HG02943 (cell line): ENCODE data around the gene NDUFAF2.
A peak's percentile ranks its signal among the peaks of the same experiment; 100 is the strongest.

Source experiments
- ATAC-seq: cut with Tn5 transposase; IDR thresholded peaks from one replicate; pipeline ENCODE4 v1.9.1; 2021; ENCODE audit warnings: mild to moderate bottlenecking, low read depth, moderate library complexity; ENCODE audit not compliant: unreplicated experiment

NDUFAF2 gene

DNA sequence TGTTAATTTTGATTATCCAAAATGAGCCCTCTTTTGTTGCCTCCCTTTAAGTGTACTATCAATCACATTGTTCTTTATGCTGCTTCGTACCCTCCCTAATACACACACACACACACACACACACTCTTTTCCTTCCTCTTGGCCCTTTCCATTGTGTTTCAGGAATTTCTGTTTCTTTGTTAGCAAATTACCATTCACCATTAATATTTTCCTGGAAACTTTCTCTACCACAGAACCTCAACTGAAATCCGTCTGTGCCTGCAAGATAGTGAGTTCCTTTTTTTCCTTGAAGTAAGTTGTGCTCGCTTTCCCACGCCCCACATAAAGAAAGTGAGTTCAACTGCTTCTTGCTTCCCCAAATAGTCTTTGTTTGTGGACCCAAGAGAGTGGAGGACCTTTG lies 155.4 kb downstream of the NDUFAF2 start:
- no peak for ATAC-seq

DNA sequence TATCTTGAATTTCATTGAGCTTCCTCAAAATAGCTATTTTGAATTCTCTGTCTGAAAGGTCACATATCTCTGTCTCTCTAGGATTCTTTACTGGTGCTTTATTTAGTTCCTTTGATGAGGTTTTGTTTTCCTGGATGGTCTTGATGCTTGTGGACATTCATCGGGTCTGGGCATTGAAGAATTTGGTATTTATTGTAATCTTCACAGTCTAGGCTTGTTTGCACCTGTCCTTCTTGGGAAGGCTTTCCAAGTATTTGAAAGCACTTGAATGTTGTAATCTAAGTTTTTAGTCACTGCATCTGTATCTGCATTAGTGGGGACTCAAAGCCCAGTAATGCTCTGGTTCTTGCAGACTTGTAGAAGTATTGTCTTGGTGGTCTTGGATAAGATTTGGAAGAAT lies 169.4 kb downstream of the NDUFAF2 start:
- no peak for ATAC-seq

DNA sequence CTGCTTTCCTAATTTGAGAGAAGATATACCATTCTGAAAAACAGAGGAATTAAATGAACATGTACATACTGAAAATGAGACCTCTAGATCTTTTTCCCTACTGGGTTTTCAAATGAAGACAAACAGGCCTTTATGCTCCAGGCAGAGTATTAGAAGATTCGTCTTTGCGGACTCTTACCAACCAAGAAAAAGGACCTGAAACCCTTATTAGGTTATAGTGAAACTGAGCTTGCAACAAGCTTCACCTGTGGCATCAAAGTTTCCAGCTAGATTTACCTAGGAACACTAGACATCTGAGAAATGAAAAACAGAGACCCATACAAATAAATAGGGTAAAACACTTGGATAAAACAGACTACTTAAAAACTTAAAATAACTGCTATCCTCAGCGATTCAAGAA lies 171.0 kb downstream of the NDUFAF2 start:
- ATAC-seq, result no peak

DNA sequence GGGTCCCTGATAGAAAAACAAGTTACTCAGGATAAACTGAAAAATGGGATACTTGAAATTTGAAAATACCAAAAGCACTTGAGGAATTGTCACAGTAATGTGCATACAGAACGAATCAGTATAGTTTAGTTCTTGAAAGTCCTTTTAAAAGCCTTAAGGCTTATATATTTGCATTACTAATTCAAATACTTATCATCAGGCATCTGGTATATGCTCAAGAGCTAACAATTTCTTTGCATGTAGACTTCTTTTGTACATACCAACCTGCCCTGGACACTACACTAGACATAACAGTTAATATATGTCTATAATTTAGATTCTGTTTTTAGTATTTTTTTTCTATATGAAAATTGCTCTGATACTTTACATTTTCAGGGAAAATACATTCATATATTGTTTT lies 174.1 kb downstream of the NDUFAF2 start:
- no peak for ATAC-seq

DNA sequence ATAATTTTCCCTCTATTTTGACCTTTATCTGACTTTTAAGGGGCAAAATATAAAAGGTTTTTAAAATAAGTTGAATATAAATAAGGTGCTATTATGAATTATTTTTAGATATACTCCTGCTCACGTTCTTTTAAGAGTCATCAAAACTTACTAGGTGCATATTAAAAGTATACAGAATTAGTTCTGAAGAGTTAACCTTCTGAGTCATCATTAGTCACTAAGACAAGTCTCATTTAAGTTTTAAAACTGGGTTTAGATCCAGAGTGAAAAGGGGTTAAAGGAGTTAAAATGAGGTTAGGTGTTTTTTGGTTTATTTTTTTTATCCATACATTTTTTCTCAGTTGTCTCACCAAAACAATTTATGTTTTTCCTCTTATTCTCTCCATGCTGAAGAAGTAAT lies 175.5 kb downstream of the NDUFAF2 start:
- no peak for ATAC-seq

DNA sequence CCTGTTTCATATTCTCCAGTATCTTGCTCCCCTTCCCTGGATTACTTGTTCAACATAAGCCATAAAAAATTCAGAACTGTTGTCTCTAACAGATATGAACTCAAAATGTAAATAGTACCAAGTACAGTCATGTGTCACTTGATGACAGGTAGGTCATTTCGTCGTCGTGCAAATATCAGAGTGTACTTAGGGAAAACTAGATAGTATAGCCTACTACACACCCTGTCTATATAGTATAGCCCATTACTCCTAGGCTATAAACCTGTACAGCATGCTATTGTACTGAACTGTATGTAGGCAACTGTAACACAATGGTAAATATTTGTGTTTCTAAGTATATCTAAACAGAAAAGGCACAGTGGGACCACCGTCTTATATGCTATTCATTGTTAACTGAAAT lies 178.1 kb downstream of the NDUFAF2 start:
- no peak for ATAC-seq

DNA sequence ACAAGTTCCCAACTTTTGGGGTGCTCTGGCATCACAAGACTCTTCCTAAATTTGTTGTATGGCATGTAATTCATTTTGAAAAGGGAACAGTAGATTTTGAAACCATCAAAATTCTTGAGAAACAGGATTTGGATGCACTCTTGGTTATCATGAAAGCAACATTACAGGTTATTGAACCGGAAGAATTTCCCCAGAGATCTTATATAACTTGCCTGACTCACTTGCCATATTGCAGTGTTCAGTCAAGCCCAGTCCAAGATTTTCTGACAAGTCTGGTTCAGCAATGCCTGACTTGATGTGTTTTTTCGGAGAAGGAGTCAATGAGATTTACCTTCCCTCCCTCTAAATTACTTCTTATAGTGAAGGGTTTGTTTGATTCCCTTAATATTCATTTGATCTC lies 185.3 kb downstream of the NDUFAF2 start:
- no peak for ATAC-seq

DNA sequence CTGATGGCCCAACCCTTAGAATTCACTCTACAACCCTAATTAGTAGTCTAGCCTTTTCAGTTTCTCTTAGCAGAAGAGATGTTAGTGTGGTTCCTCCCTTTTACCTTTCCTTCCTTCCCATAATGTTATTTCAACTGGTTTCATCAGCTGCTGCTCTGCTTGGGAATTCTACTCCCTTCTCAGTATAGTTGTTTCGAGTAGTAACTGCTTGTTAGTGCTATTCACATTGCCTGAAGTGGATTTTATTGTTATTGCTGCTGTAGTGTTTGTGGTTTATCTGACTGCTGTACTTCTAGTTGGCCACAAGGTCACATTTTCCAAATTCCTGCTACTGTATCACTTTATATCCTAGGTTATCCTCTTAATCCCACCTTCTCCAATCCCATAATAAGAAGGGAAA lies 187.6 kb downstream of the NDUFAF2 start:
- no peak for ATAC-seq

DNA sequence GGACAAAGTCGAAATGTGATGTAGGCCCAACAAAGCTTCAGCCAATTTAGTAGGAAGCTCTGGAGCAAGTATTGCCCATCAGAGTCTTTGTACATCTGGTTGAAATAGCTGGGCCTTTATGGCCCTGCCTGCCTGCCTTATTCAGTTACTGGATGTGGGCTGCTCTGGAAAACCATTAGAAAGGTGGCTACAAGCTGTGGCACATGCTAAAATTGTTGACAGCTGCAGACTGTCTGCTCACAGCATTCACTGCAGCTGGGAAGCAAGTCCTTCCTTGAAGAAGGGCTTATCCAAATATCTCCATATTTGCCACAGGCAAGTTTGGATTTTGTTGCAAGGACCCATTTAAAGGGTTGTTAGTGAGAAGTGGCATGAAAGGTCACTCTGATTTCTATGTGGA lies 192.8 kb downstream of the NDUFAF2 start:
- ATAC-seq, result no peak

DNA sequence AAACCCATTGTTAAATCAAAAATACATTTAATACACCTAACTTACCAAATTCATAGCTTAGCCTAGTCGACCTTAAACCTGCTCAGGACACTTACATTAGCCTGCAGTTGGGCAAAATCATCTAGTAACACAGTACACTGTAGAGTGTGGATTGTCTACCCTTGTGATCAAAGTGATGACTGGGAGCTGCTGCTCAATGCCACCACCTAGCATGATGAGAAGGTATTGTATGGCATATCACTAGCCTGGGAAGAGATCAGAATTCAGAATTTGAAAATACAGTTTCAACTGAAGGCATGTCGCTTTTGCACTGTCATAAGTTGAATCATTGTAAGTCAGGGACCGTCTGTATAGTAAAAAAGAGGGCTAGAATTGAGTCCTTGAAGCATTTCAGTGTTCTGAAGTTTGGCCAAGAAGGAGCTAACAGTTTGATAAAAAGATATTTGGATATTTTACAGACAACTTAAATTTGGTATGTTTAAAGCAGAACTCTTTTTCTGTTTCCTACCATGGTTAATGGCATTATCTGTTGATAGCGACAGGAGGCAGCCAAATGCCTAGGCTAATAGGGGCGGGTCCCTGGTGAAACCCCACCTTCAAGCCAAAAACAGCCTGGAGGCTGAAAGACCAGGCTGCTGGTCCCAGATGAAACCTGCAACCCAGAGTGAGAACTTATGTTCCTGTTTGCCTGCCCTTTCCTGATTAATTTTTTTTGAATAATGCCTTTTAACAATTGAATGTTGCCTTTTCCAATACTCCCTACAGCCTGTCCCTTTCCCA lies 194.3 kb downstream of the NDUFAF2 start:
- ATAC-seq, result no peak

DNA sequence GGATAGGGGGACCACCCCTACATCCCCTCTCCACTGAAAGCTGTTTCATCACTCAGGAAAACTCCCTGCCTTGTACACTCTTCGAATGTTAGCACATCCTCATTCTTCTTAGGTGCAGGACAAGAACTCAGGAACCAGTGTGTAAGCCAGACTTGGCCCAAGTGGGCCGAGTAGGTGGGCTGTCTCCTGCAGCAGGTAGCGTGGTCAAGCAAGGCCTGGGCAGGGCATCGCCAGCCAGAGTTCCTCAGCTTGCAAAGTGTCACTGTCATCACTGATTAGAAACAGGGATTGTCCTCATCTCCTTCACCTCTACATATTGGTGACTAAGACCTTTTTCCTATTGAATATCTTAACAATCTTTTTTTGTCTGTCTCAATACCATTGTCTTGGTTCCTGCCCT lies 194.9 kb downstream of the NDUFAF2 start:
- no peak for ATAC-seq

DNA sequence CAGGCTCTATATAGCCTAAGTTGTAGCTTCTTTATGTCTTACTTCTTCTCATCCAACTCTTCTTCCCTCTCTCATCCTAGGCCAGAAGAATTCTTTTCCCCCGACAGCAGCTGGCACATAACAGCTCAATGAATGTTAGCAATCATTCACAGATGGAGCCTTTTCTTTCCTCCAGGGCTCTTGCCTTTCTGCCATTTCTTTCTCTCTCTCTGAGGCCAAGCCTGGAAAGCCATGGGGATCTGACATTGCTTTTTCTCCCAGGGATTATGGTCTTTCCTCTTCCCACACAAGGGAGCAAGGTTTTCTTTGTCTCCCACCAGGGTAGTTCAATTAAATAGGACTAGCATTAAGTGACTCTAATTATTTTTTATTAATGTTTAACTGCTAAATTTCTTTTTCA lies 196.8 kb downstream of the NDUFAF2 start:
- no peak for ATAC-seq

DNA sequence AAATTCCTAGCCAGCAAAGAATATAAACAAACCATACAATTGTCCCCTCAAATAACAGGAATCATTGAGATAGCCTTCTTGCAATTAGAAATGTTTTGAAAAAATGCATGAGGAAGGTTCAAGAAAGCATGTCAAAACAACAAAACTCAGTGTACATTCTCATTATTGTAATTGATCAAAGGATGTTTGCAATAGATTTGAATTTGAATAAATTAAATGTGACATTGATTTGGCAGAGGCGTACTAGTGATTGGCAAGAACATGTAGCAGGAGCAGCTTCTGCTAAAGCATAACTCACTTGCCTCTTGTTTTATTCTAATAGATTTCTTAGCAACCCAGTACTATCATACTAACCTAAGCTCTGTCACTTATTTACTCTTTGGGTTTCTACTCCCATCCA lies 197.4 kb downstream of the NDUFAF2 start:
- no peak for ATAC-seq

DNA sequence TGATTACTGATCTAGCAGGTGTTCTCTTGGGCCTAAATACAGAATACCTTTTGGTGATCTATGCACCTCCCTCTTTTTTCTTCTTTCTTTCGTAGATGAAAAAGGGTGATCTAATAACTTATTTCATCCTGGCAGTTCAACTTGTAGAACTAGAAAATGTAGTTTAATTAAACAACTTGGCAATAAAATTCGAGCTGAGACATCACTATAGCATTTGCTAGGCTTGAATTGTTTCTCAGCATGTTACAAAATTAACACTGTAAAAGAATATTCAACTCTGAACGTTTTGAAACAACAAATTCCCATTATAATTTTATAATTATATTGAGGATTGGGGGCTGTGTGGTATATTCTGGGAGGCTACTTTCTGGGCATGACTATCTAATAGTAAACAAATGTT lies 197.8 kb downstream of the NDUFAF2 start:
- ATAC-seq, result no peak

DNA sequence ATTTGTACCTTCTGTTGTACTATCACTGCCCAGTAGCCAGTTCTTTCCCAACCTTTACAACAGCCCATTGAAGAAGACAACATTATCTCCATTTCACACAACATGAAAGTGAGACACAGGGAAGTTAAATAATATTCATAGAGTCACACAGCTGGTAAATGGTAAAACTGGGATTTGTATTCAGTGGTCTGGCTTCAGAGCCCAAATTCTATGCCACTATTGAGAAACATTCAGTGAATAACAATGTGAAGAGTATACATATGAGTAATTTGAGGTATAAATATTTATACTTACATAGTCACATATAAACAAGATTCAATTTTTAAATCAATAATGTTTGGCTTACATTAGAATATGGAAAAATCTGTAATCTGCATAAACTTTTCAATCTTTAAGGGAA lies 203.5 kb downstream of the NDUFAF2 start:
- ATAC-seq, result no peak

DNA sequence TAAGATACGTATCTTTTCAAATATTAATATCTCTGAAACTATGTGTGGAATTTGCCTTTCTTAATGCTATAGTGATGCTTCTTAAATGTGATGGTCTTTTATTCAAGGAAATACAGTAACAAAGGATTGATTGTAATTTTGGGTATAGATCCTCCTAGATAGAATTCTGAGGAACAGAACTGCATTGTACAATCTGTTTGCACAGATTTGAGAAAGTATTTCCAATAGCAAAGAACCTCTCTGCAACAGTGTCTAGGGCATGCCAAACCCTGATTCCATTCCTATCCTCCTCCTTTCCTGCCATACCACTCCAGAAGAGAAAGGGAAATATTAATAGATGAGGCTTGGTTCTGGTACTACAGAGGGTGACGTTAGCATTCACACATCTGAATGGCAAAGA lies 206.9 kb downstream of the NDUFAF2 start:
- no peak for ATAC-seq

DNA sequence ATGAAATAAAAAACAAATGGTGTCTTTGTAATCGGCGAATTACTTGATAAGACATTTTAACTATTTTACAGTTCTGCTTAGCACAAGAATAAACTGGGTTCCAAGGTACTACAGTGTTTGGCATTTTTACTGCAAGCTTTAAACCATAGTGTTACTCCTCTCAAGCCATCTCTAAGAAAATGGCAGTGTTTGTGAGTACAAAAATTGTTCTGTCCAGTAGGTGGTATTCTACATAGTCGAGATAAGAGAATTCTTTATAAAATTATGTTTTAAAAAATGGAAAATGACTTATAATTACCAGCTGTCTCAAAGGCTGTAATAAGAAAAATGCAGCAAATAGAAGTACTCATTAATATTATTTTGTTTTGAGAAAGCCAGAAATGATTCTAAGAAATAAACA lies 214.1 kb downstream of the NDUFAF2 start:
- ATAC-seq, result no peak

DNA sequence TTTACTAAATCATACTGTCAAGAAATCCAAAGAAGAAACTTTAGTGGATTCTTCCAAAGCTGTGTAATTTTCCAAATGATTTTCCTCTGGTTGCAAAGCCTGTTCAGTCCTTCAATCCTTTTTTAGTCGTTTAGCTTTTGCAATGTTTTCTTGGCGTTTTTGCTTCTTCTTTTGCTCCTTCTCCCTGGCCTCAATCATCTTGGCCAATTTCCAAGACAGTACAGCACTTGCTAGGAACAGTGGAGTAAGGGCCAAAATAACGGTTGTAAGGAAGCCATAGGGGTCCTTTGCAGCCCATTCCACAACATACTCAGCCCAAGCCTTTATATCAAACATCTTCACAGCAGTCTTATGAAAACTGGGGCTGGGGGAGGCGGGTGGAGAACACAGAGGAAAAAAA lies 214.8 kb downstream of the NDUFAF2 start:
- no peak for ATAC-seq

DNA sequence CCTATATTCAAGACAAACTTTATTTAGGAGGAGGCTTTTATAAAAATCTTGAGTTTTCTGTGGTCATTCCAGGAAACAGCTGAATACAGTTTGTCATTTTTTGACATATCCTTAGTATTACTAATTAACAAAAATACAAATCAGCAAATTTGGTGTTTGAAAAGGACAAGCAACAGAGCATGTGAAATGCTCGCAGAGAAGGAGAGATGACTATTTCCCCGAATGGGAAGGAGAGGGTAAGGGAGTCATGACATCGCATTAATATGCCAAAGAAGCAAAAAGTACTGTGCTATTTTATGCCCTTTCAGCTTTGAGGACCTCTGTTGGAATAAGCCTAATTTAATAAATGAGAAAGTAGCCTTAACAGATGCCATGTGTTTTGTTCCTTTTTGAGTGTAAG lies 215.5 kb downstream of the NDUFAF2 start:
- ATAC-seq, result no peak

DNA sequence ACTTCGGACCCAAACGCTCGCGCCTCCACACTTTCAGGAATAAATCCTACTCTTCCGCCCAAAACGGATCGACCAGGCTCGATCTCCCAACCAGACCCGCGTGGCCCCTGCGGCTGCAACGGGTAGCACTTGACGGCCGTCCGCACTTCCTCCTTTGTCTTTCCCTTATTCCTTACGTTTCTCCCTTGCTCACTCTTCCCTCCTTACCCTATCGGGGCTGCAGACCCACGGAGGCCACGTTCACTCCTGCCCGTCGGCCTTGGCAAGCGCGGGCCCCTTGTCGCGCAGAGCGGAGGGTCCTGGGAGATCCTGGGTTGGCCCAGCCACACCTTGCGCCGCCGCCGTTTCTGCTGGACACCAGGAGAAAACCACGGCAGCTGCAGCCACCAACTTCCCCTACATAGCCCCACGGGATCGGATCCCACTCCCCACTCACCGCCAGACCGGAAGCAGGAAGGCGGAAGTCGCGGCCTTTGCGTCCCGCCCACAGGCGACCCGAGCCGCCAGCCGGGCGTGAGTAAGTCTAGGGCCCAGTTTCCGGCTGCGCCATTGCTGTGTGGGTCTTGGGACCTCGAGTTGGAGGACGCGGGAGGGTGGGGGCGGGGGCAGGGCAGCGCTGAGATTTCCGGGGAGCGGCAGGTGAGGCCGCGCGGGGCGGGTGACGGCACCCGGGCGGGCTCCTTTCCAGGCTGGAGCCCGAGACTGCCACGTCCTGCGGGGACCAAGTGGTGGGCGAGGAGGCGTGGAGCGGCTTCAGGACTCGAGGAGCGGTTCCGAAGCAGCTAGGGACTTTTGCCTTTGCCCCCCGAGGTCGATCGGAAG lies 217.2 kb downstream of the NDUFAF2 start, which contains the start of gene SMIM15:
Gene SMIM15, minus strand, starts transcription at position 459 of the 822 bp plus-strand sequence. CDS start 2,297 bp downstream, outside the sequence.
- peak; percentile 96 for ATAC-seq

DNA sequence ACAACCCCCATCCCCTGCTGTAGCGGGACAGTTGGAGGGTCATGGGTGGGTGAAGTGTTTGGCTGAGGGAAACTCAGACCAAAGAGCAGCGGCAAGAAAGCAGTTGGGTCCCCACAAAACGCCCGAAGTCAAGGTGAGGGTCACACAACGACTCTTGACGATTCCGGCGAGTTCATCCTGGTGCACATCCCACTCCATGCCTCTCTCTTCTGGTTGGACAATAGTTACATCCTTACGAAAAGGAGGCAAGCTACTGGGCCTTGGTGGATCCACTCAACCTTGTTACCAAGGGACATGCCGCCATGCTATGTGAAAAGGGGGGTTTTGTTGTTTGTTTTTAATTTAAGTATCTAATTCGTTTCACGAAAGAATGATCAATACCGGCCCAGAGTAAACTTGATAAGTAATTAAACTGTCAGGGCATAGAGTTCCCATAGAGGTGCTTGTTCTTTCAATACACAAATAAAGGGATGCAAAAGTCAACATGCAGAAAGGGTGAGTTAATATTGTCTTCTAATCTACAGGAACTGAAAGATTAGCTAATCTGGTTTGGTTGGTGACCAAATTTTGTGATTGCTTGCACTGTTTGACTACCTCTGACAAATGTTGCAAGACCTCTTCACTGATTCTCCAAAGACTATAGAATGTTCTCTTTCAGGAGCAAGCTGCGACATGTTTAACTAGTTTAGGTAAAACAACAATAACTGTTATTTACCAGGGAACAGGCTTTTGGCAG lies 218.0 kb downstream of the NDUFAF2 start:
- peak; percentile 5 for ATAC-seq
